Ishikawa (cell line): Measurements from ENCODE around the gene RSBN1.

ENCODE experiments used
- CEBPB ChIP-seq: IDR thresholded peaks from 2 replicates; pipeline ENCODE4 v1.6.1; 2012
- CREB1 ChIP-seq: IDR thresholded peaks from 2 replicates; pipeline ENCODE4 v1.6.1; 2012; ENCODE audit warnings: low read depth
- EGR1 ChIP-seq: IDR thresholded peaks from 2 replicates; pipeline ENCODE4 v1.6.1; 2012
- EP300 ChIP-seq: IDR thresholded peaks from 2 replicates; pipeline ENCODE4 v1.6.1; 2012; ENCODE audit warnings: borderline replicate concordance
- FOXM1 ChIP-seq: IDR thresholded peaks from 2 replicates; pipeline ENCODE4 v1.6.1; 2012; ENCODE audit warnings: low read depth, borderline replicate concordance
- MAX ChIP-seq: IDR thresholded peaks from 2 replicates; pipeline ENCODE4 v1.6.1; 2012
- NFIC ChIP-seq: IDR thresholded peaks from 2 replicates; pipeline ENCODE4 v1.6.1; 2012
- RAD21 ChIP-seq: IDR thresholded peaks from 2 replicates; pipeline ENCODE4 v1.6.1; 2012; ENCODE audit warnings: low read depth
- REST ChIP-seq: IDR thresholded peaks from 2 replicates; pipeline ENCODE4 v1.6.1; 2012; ENCODE audit warnings: low read depth, mild to moderate bottlenecking
- TAF1 ChIP-seq: IDR thresholded peaks from 2 replicates; pipeline ENCODE4 v1.6.1; 2012; ENCODE audit warnings: low read depth, mild to moderate bottlenecking
- TCF12 ChIP-seq: IDR thresholded peaks from 2 replicates; pipeline ENCODE4 v1.6.1; 2012; ENCODE audit warnings: low read depth
- TEAD4 ChIP-seq: IDR thresholded peaks from 2 replicates; pipeline ENCODE4 v1.6.1; 2012
- USF1 ChIP-seq: IDR thresholded peaks from 2 replicates; pipeline ENCODE4 v1.6.1; 2012
- YY1 ChIP-seq: IDR thresholded peaks from 2 replicates; pipeline ENCODE4 v1.6.1; 2012; ENCODE audit warnings: low read depth
- ZBTB7A ChIP-seq: IDR thresholded peaks from 2 replicates; pipeline ENCODE4 v1.6.1; 2012; ENCODE audit warnings: low read depth

Gene RSBN1

GRCh38 chr1:113758631-113759332 lies 53.5 kb downstream of the RSBN1 start:
- TF ChIP-seq CREB1 (no peak), MAX (peak; percentile 13; the same call in 1 of the 2 replicates), ZBTB7A (no peak)

GRCh38 chr1:113756461-113756860 lies 55.8 kb downstream of the RSBN1 start:
- TF ChIP-seq EGR1, result no peak
- no peak for TF ChIP-seq EP300
- TF ChIP-seq RAD21, result no peak
- no peak for TF ChIP-seq MAX
- no peak for TF ChIP-seq YY1
- no peak for TF ChIP-seq USF1
- no peak for TF ChIP-seq TAF1

- TF ChIP-seq REST (no peak), NFIC (no peak), FOXM1 (no peak), USF1 (no peak), EP300 (no peak), EGR1 (no peak), CREB1 (no peak), ZBTB7A (no peak), CEBPB (no peak), RAD21 (no peak), TEAD4 (no peak), TCF12 (no peak), TAF1 (no peak), MAX (no peak), YY1 (no peak)
Observed at GRCh38 chr1:113751516-113751915, 60.8 kb downstream of the RSBN1 start.

- no peak for TF ChIP-seq MAX
- TF ChIP-seq ZBTB7A, result no peak
- no peak for TF ChIP-seq TAF1
- no peak for TF ChIP-seq EP300
- TF ChIP-seq REST, result no peak
- TF ChIP-seq USF1, result no peak
- no peak for TF ChIP-seq CEBPB
- TF ChIP-seq YY1, result no peak
- no peak for TF ChIP-seq TCF12
- no peak for TF ChIP-seq CREB1
- TF ChIP-seq NFIC, result no peak
- no peak for TF ChIP-seq FOXM1
- no peak for TF ChIP-seq EGR1
Observed at GRCh38 chr1:113751114-113751513, 61.2 kb downstream of the RSBN1 start.

- no peak for TF ChIP-seq USF1
- no peak for TF ChIP-seq MAX
- no peak for TF ChIP-seq TEAD4
- TF ChIP-seq EGR1, result no peak
- no peak for TF ChIP-seq YY1
- no peak for TF ChIP-seq FOXM1
- TF ChIP-seq NFIC, result no peak
- TF ChIP-seq CEBPB, result no peak
- TF ChIP-seq ZBTB7A, result no peak
- no peak for TF ChIP-seq TAF1
- TF ChIP-seq REST, result no peak
- no peak for TF ChIP-seq RAD21
- TF ChIP-seq EP300, result no peak
- no peak for TF ChIP-seq CREB1
- TF ChIP-seq TCF12, result no peak
Observed at GRCh38 chr1:113749402-113749801, 62.9 kb downstream of the RSBN1 start.
